Kidney epithelial cell (primary cell): ENCODE results near the gene INPP5E. TPM values are rescaled to one million over a fixed set of nuclear protein-coding genes. Genes with fewer than 3 reads are reported as not detected.

ENCODE experiments used
- DNase-seq: peaks from one replicate; pipeline ENCODE4 v3.0.0-alpha.2; 2010; ENCODE audit warnings: low read depth
- H3K27me3 ChIP-seq: 2 replicates; pipeline ENCODE4 v1.6.0; 2011; ENCODE audit warnings: low read length; ENCODE audit not compliant: control insufficient read depth, insufficient read depth
- H3K36me3 ChIP-seq: 2 replicates; pipeline ENCODE4 v1.5.1; 2011; ENCODE audit warnings: low read length; ENCODE audit not compliant: control insufficient read depth, insufficient read depth
- H3K4me3 ChIP-seq: 2 replicates; pipeline ENCODE4 v1.5.1; 2011; ENCODE audit warnings: low read depth, mild to moderate bottlenecking, control low read depth, low read length
- CTCF ChIP-seq: IDR thresholded peaks from 2 replicates; pipeline ENCODE4 v1.5.1; 2011; ENCODE audit warnings: mild to moderate bottlenecking, moderate library complexity, low read length, control low read depth, inconsistent platforms; ENCODE audit not compliant: insufficient read depth, poor library complexity, severe bottlenecking
- total RNA-seq: library from RNA; depleted of rRNA; stranded (reverse); fragments of >200 nt; gene quantifications from 2 replicates; pipeline ENCODE4 v1.2.3, GENCODE V29; 2015

INPP5E gene
- total RNA-seq, 1 donor from 2014 or later = 14.5 TPM

GRCh38 chr9:136379401-136379800 lies 60.2 kb downstream of the INPP5E start:
- H3K27me3 ChIP-seq = no peaks in the 10 kb centered on the region
- H3K36me3 ChIP-seq = peaks cover 4% of the 10 kb centered on the region
- no peak for DNase-seq

GRCh38 chr9:136379003-136379287 lies 60.7 kb downstream of the INPP5E start:
- Histone ChIP-seq H3K27me3 (no peaks in the 10 kb centered on the region), H3K36me3 (peaks cover 4% of the 10 kb centered on the region), H3K4me3 (no peak overlapping the region)
- DNase-seq = no peak
- TF ChIP-seq CTCF = no peak

More at GRCh38 chr9:136379401-136379800, 60.2 kb downstream of the INPP5E start:
- no peak overlapping the region for H3K4me3 ChIP-seq
- TF ChIP-seq CTCF = no peak

Other genes starting within 250 kb of the INPP5E start
- not detected in 2 replicates for gene LHX3, start 234.7 kb downstream of the INPP5E start, total RNA-seq
- 17.3 and 19.2 TPM in 2 replicates for gene QSOX2, start 194.0 kb downstream of the INPP5E start, total RNA-seq
- gene CCDC187, start 135.8 kb downstream of the INPP5E start, total RNA-seq = under 0.01 and 0.04 TPM in 2 replicates
- gene GPSM1, start 112.3 kb downstream of the INPP5E start, total RNA-seq = 31.8 and 41.3 TPM in 2 replicates
- gene DNLZ, start 76.1 kb downstream of the INPP5E start, total RNA-seq = 24.3 and 27.5 TPM in 2 replicates
- 1.9 and 2.0 TPM in 2 replicates for gene CARD9, start 66.2 kb downstream of the INPP5E start, total RNA-seq
- 14.9 and 21.0 TPM in 2 replicates for gene SNAPC4, start 39.7 kb downstream of the INPP5E start, total RNA-seq
- 65.7 and 71.4 TPM in 2 replicates for gene ENTR1, start 29.2 kb downstream of the INPP5E start, total RNA-seq
- 49.9 and 50.5 TPM in 2 replicates for gene PMPCA, start 29.2 kb downstream of the INPP5E start, total RNA-seq
- 64.5 and 74.9 TPM in 2 replicates for gene SEC16A, start 43.2 kb upstream of the INPP5E start, total RNA-seq
- 40.9 and 52.4 TPM in 2 replicates for gene NOTCH1, start 106.2 kb upstream of the INPP5E start, total RNA-seq
- gene EGFL7, start 223.1 kb upstream of the INPP5E start, total RNA-seq = 56.2 and 58.7 TPM in 2 replicates
- gene AGPAT2, start 247.6 kb upstream of the INPP5E start, total RNA-seq = 72.9 and 81.2 TPM in 2 replicates